ENCODE data around the gene NRIP1. TPM values are rescaled to one million over a fixed set of nuclear protein-coding genes. Genes with fewer than 3 reads are reported as not detected.
A peak's percentile ranks its signal among the peaks of the same experiment; 100 is the strongest.

Gene NRIP1
- total RNA-seq, 2 experiments from 2014 or later, result 12.0 to 13.8 TPM

GRCh38 chr21:15061747-15062605 lies 2.8 kb downstream of the NRIP1 start:
- Mint-ChIP-seq H3K27me3 (peaks cover 6% of the 10 kb centered on the region), H3K9me3 (no peaks in the 10 kb centered on the region), H3K36me3 (ENCODE audit: low read depth) (no peaks in the 10 kb centered on the region), H3K4me3 (peak overlapping the region; percentile 77), H3K27ac (peak overlapping the region; percentile 90), H3K4me1 (peaks cover 66% of the 10 kb centered on the region)
- CTCF ChIA-PET, result no interaction called here
- no peak for DNase-seq
- POLR2A ChIA-PET, result no interaction called here

- Mint-ChIP-seq H3K27me3 (peaks cover 5% of the 10 kb centered on the region), H3K36me3 (ENCODE audit: low read depth) (no peaks in the 10 kb centered on the region), H3K4me3 (no peak overlapping the region), H3K9me3 (no peaks in the 10 kb centered on the region), H3K4me1 (peaks cover 71% of the 10 kb centered on the region), H3K27ac (no peak overlapping the region)
- ChIA-PET CTCF (no interaction called here), POLR2A (no interaction called here)
- DNase-seq, result no peak
These were observed 3.5 kb downstream of the NRIP1 start for GRCh38 chr21:15061279-15061678.

- Mint-ChIP-seq H3K27me3 (peaks cover 5% of the 10 kb centered on the region), H3K4me3 (no peak overlapping the region), H3K27ac (no peak overlapping the region), H3K9me3 (no peaks in the 10 kb centered on the region), H3K36me3 (ENCODE audit: low read depth) (no peaks in the 10 kb centered on the region), H3K4me1 (peaks cover 69% of the 10 kb centered on the region)
- ChIA-PET CTCF (no interaction called here), POLR2A (no interaction called here)
- DNase-seq, result no peak
These were observed 4.1 kb downstream of the NRIP1 start for GRCh38 chr21:15060543-15061175.

- no peak for DNase-seq
- ChIA-PET CTCF (interaction anchor here (0.6 to 1.4 kb wide), 2 partner anchors 49 to 223 kb away, joined by 3 to 4 read pairs; no protein-coding TSS in a partner anchor), POLR2A (no interaction called here)
- H3K4me1 Mint-ChIP-seq, result peaks cover 78% of the 10 kb centered on the region
- H3K9me3 Mint-ChIP-seq, result no peaks in the 10 kb centered on the region
- no peak overlapping the region for H3K27ac Mint-ChIP-seq
- peaks cover 5% of the 10 kb centered on the region for H3K27me3 Mint-ChIP-seq
- no peak overlapping the region for H3K4me3 Mint-ChIP-seq
- no peaks in the 10 kb centered on the region for H3K36me3 Mint-ChIP-seq (ENCODE audit: low read depth)
These were observed 5.4 kb downstream of the NRIP1 start for GRCh38 chr21:15059397-15059796.

GRCh38 chr21:15058854-15059263 lies 5.9 kb downstream of the NRIP1 start:
- ChIA-PET POLR2A (no interaction called here), CTCF (interaction anchor here (0.5 to 1.4 kb wide), 4 partner anchors 13 to 223 kb away, joined by 3 to 4 read pairs (median 4); no protein-coding TSS in a partner anchor)
- no peaks in the 10 kb centered on the region for H3K9me3 Mint-ChIP-seq
- peak overlapping the region; percentile 66 for H3K27ac Mint-ChIP-seq
- no peaks in the 10 kb centered on the region for H3K36me3 Mint-ChIP-seq (ENCODE audit: low read depth)
- H3K27me3 Mint-ChIP-seq, result peaks cover 5% of the 10 kb centered on the region
- peak overlapping the region; percentile 45 for H3K4me3 Mint-ChIP-seq
- peaks cover 83% of the 10 kb centered on the region for H3K4me1 Mint-ChIP-seq
- DNase-seq, result no peak

GRCh38 chr21:15057285-15057684 lies 7.5 kb downstream of the NRIP1 start:
- ChIA-PET CTCF (no interaction called here), POLR2A (no interaction called here)
- no peaks in the 10 kb centered on the region for H3K36me3 Mint-ChIP-seq (ENCODE audit: low read depth)
- peaks cover 76% of the 10 kb centered on the region for H3K4me1 Mint-ChIP-seq
- peaks cover 2% of the 10 kb centered on the region for H3K27me3 Mint-ChIP-seq
- H3K9me3 Mint-ChIP-seq, result no peaks in the 10 kb centered on the region
- DNase-seq, result no peak
- H3K27ac Mint-ChIP-seq, result peak overlapping the region; percentile 43
- H3K4me3 Mint-ChIP-seq, result peak overlapping the region; percentile 36

- Mint-ChIP-seq H3K27ac (no peak overlapping the region), H3K4me3 (no peak overlapping the region), H3K9me3 (no peaks in the 10 kb centered on the region), H3K27me3 (no peaks in the 10 kb centered on the region), H3K36me3 (ENCODE audit: low read depth) (no peaks in the 10 kb centered on the region), H3K4me1 (peaks cover 78% of the 10 kb centered on the region)
- ChIA-PET CTCF (interaction anchor here (1.6 to 1.7 kb wide), 2 partner anchors 8 to 11 kb away, joined by 3 to 5 read pairs; partner anchors contain the start of gene NRIP1), POLR2A (no interaction called here)
- no peak for DNase-seq
These were observed 10.1 kb downstream of the NRIP1 start for GRCh38 chr21:15054606-15055239.

- Mint-ChIP-seq H3K9me3 (no peaks in the 10 kb centered on the region), H3K36me3 (ENCODE audit: low read depth) (no peaks in the 10 kb centered on the region), H3K4me1 (peaks cover 75% of the 10 kb centered on the region), H3K27me3 (no peaks in the 10 kb centered on the region), H3K27ac (no peak overlapping the region), H3K4me3 (no peak overlapping the region)
- CTCF ChIA-PET, result interaction anchor here (1.6 to 1.7 kb wide), 2 partner anchors 8 to 11 kb away, joined by 3 to 5 read pairs; partner anchors contain the start of gene NRIP1
- no peak for DNase-seq
- POLR2A ChIA-PET, result no interaction called here
These were observed 10.7 kb downstream of the NRIP1 start for GRCh38 chr21:15054089-15054488.

- CTCF ChIA-PET, result interaction anchor here (1.7 kb wide), 1 partner anchor 12 kb away, joined by 5 read pairs; the partner anchor contains the start of gene NRIP1
- Mint-ChIP-seq H3K4me1 (peaks cover 71% of the 10 kb centered on the region), H3K36me3 (ENCODE audit: low read depth) (no peaks in the 10 kb centered on the region), H3K27me3 (no peaks in the 10 kb centered on the region), H3K27ac (no peak overlapping the region), H3K9me3 (no peaks in the 10 kb centered on the region), H3K4me3 (no peak overlapping the region)
- no peak for DNase-seq
- POLR2A ChIA-PET, result no interaction called here
These were observed 11.3 kb downstream of the NRIP1 start for GRCh38 chr21:15053500-15053899.

GRCh38 chr21:15052459-15052763 lies 12.4 kb downstream of the NRIP1 start:
- Mint-ChIP-seq H3K27ac (peak overlapping the region; percentile 72), H3K27me3 (no peaks in the 10 kb centered on the region), H3K4me3 (peak overlapping the region; percentile 31), H3K9me3 (no peaks in the 10 kb centered on the region), H3K36me3 (ENCODE audit: low read depth) (no peaks in the 10 kb centered on the region), H3K4me1 (peaks cover 66% of the 10 kb centered on the region)
- DNase-seq, result no peak
- ChIA-PET POLR2A (no interaction called here), CTCF (no interaction called here)

- Mint-ChIP-seq H3K9me3 (peaks cover 2% of the 10 kb centered on the region), H3K4me1 (peaks cover 61% of the 10 kb centered on the region), H3K4me3 (peak overlapping the region; percentile 40), H3K36me3 (ENCODE audit: low read depth) (peaks cover 2% of the 10 kb centered on the region), H3K27ac (peak overlapping the region; percentile 72), H3K27me3 (no peaks in the 10 kb centered on the region)
- DNase-seq, result no peak
- POLR2A ChIA-PET, result no interaction called here
- CTCF ChIA-PET, result interaction anchor here (0.8 kb wide), 1 partner anchor 501 kb away, joined by 3 read pairs; no protein-coding TSS in a partner anchor
These were observed 12.9 kb downstream of the NRIP1 start for GRCh38 chr21:15051644-15052458.

GRCh38 chr21:15050568-15051377 lies 14.0 kb downstream of the NRIP1 start:
- peaks cover 53% of the 10 kb centered on the region for H3K4me1 Mint-ChIP-seq
- H3K4me3 Mint-ChIP-seq, result peak overlapping the region; percentile 40
- no peaks in the 10 kb centered on the region for H3K27me3 Mint-ChIP-seq
- no peak for DNase-seq
- peaks cover 11% of the 10 kb centered on the region for H3K9me3 Mint-ChIP-seq
- CTCF ChIA-PET, result no interaction called here
- POLR2A ChIA-PET, result no interaction called here
- peaks cover 12% of the 10 kb centered on the region for H3K36me3 Mint-ChIP-seq (ENCODE audit: low read depth)
- H3K27ac Mint-ChIP-seq, result peak overlapping the region; percentile 72
